ENCODE results near the gene HS3ST3B1.

DNA sequence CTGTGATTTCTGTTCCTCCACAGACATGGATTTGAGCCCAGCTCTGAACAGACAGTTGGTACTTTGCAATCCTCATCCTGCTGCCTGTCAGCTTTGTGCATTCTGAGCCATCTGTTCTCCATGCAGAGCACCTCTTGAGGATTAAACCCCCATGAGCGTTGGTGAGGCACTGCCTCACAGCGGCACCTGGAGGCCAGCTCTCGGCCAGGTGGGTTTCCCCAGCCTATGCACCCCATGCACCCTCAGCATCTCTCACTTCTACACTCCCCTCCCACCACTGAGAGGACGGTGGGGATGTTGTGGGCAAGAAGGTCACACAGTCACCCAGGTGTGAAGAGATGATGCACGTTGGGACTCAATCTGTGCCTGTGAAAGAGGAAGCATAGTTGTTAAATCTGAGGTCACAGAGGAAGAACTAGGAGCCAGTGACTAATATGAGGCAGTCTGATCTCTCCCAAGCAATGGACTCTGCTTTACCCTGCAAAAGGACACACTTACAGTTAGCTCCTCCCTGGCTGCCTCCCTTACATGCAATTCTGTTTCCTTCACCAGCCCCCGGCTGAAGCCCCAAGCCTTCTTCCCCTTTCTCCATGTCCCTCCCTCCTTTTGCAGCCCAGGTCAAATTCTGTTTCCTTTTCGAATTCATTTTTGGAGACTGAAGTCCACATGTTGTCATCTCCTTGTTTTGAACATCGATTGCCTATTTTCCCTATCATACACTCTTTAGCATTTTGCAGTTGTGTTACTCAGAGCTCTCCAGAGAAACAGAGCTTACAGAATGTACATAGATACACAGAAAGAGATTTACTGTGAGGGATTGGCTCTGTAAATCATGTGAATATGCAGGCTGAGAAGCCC lies 58.5 kb downstream of the HS3ST3B1 start:
- TF ChIP-seq EZH2 (IDR thresholded peaks at IDR 0.05; ENCODE audit: low read depth, unreplicated experiment) (no peak), CTCF (conservative IDR thresholded peaks at IDR 0.05; ENCODE audit: low read depth in 2 of 2) (peak; percentile 12 to 52; a peak in 2 of 4 replicates), POLR2AphosphoS5 (IDR thresholded peaks at IDR 0.05; ENCODE audit: low read depth) (no peak), CREB1 (CRISPR knock-in tag; IDR thresholded peaks at IDR 0.05; ENCODE audit: low read depth) (no peak), REST (IDR thresholded peaks at IDR 0.05; ENCODE audit: unreplicated experiment) (no peak), NANOG (IDR thresholded peaks at IDR 0.05; ENCODE audit: borderline replicate concordance) (no peak), EZH2phosphoT487 (IDR thresholded peaks at IDR 0.05; ENCODE audit: unreplicated experiment) (no peak), JUNB (IDR thresholded peaks at IDR 0.05; ENCODE audit: unreplicated experiment) (no peak), STAT1 (IDR thresholded peaks at IDR 0.05; ENCODE audit: unreplicated experiment) (no peak)
- TF ChIP-seq, protein P1, sequence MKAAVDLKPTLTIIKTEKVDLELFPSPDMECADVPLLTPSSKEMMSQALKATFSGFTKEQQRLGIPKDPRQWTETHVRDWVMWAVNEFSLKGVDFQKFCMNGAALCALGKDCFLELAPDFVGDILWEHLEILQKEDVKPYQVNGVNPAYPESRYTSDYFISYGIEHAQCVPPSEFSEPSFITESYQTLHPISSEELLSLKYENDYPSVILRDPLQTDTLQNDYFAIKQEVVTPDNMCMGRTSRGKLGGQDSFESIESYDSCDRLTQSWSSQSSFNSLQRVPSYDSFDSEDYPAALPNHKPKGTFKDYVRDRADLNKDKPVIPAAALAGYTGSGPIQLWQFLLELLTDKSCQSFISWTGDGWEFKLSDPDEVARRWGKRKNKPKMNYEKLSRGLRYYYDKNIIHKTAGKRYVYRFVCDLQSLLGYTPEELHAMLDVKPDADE (IDR thresholded peaks at IDR 0.05), result no peak
